Fibroblast of mammary gland (primary cell): ENCODE data around the gene CLEC16A.

Experiments used
- DNase-seq: peaks from one replicate; pipeline ENCODE4 v3.0.0-alpha.2; 2010; ENCODE audit warnings: low read depth
- H3K4me3 ChIP-seq: 2 replicates; pipeline ENCODE4 v1.5.1; 2011; ENCODE audit warnings: low read depth, mild to moderate bottlenecking, low read length, moderate library complexity; ENCODE audit not compliant: control insufficient read depth
- CTCF ChIP-seq: conservative IDR thresholded peaks from 2 replicates; pipeline ENCODE4 v1.5.1; 2011; ENCODE audit warnings: low read depth, low read length, inconsistent platforms; ENCODE audit not compliant: control insufficient read depth, insufficient read depth

The CLEC16A gene

DNA sequence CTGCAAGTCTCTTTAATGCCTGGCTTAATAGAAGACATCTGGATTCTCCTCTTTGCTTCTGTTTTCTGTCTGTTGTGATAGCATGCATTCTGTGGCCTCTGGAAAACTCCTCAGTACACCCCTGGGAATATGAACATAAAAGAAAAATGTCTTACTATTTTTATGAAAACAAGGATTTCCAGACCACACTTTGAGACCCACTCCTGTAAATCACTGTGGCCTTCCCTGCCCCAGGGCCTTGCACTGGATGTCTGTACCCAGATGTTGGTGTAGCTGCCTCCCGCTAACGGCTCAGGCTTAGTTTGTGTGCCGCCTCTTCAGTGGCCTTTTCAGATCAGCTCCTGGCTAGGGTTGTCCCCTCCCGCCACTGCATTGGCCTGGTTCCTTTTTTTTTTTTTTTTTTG is 185.0 kb downstream of the CLEC16A start:
- no peak overlapping the region for H3K4me3 ChIP-seq
- no peak for TF ChIP-seq CTCF
- peak; percentile 83 for DNase-seq

- no peak for TF ChIP-seq CTCF
- H3K4me3 ChIP-seq: no peak overlapping the region
- no peak for DNase-seq
Observed at GRCh38 chr16:11130978-11131665, 186.8 kb downstream of the CLEC16A start.

DNA sequence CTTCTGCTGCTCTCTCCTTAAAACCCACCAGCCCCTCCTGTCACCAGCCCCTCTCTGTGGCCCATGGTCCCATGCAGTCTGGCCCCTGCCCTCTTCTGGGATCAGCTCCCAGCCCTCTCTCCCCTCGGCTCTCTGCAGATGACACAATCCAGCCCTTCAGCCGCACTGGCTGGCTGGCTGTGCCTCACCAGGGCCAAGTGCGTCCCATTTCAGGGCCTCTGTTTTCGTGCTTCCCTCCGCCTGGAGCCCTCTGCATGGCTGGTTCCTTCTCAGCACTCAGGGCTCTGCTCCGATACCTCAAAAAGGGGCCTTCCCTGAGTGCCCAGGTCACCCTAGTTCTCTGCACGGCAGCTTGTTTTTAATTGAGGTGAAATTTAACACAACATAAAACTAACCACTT is 187.3 kb downstream of the CLEC16A start:
- TF ChIP-seq CTCF: no peak
- H3K4me3 ChIP-seq: no peak overlapping the region
- no peak for DNase-seq

GRCh38 chr16:11133344-11133943 is 189.1 kb downstream of the CLEC16A start:
- no peak for TF ChIP-seq CTCF
- DNase-seq: peak; percentile 94
- H3K4me3 ChIP-seq: no peak overlapping the region

GRCh38 chr16:11134722-11135463 is 190.5 kb downstream of the CLEC16A start:
- no peak for DNase-seq
- H3K4me3 ChIP-seq: no peak overlapping the region
- no peak for TF ChIP-seq CTCF

GRCh38 chr16:11135464-11135973 is 191.2 kb downstream of the CLEC16A start:
- H3K4me3 ChIP-seq: no peak overlapping the region
- TF ChIP-seq CTCF: no peak

More at GRCh38 chr16:11135464-11135973, 191.2 kb downstream of the CLEC16A start:
- DNase-seq: peak; percentile 51
